Measurements from ENCODE around the gene SMIM44. TPM values are rescaled to one million over a fixed set of nuclear protein-coding genes. Genes with fewer than 3 reads are reported as not detected.
A peak's percentile ranks its signal among the peaks of the same experiment; 100 is the strongest.

SMIM44 gene
- total and polyA plus RNA-seq, 4 experiments from 2014 or later: not detected

DNA sequence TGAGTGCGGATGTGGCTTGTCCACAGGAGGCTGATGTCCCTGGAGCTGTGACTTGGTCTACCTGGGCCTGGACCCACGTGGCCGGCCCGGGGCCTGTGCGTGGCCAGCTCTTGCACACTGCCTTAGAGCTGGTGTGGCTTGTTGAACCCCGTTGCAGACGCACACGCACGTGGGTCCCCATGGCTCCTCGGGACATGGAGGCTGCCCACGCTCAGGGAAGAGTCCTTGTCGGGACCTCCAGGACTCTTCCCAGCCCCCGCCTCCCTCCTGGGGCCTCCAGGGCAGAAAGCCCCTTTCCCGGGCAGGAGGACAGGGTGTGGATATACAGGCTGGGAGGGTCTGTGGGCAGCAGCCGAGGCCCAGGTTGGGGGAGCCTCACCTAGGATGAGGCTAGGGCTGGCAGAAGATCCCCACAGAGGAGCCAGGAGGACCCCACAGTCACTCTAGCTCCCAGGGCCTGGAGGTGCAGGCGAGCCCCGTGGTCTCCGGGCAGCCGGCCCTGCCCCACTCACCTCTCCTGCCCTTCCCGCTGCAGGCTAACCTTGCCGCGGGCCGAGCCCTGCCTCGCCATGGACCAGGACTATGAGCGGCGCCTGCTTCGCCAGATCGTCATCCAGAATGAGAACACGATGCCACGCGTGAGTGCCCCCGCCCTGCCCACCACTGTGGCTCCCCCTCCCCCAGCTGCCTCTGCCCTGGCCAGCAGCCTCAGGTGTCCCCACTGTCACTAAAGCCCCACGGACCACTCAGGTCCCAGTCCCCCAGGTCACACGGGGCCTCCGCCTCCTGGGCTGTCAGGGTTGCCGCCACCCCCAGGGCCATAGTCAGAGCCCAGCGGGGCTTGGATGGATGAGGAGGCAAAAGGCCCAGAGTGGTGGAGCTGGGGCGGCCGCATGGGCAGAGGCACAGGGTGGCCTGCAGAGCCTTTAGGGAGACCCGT, 39.5 kb upstream of the SMIM44 start:
- POLR2A ChIA-PET (ENCODE audit: partially characterized antibody): interaction anchor here (0.5 to 0.9 kb wide), 3 partner anchors 17 to 36 kb away, joined by 3 to 4 read pairs (median 3); no protein-coding TSS in a partner anchor
- no peaks in the 10 kb centered on the region for H3K9me3 ChIP-seq (ENCODE audit: control insufficient read depth in 1 of 2, low read length in 2 of 2)
- peaks cover 8 to 26% of the 10 kb centered on the region in 2 donors for H3K36me3 Mint-ChIP-seq
- peaks cover 37% of the 10 kb centered on the region for H3K36me3 ChIP-seq (ENCODE audit: insufficient read depth, low read length)
- H3K27me3 ChIP-seq (ENCODE audit: insufficient read depth, low read length): no peaks in the 10 kb centered on the region
- no peaks in the 10 kb centered on the region for H3K9me3 Mint-ChIP-seq
- peaks cover 5 to 20% (median 6%) of the 10 kb centered on the region in 4 donors for H3K4me1 Mint-ChIP-seq
- intact Hi-C loops (cut with micrococcal nuclease): no loop called here
- no peak overlapping the region for H3K27ac ChIP-seq (ENCODE audit: low read depth, low read length)
- H3K4me1 ChIP-seq (ENCODE audit: insufficient read depth, low read length): no peaks in the 10 kb centered on the region
- DNase-seq: no peak
- H3K4me3 Mint-ChIP-seq: no peak overlapping the region
- H3K4me3 ChIP-seq (ENCODE audit: low read length in 2 of 2): no peak overlapping the region
- H3K27me3 Mint-ChIP-seq: no peaks in the 10 kb centered on the region
- peak overlapping the region in 1 of 7 donors; percentile 17 for H3K27ac Mint-ChIP-seq
- CTCF ChIA-PET (ENCODE audit: partially characterized antibody): interaction anchor here (0.6 to 1.3 kb wide), 2 partner anchors 44 to 833 kb away, joined by 3 to 4 read pairs; no protein-coding TSS in a partner anchor

DNA sequence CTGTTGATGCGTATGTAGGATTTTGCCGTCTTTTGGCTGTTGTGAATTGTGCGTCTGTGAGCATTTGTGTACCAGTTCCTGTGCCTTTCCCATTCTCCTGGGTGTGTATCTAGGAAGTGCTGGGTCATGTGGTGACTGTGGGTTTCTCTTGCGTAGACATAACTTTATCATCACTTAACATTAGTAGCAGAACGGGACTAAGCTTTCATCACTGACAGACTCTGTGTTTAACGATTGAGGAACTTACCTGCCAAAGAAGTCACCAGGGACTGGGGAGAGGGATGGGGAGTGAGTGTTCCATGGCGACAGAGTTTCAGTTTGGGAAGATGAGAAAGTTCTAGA, 37.8 kb upstream of the SMIM44 start:
- Histone ChIP-seq H3K4me3 (ENCODE audit: low read length in 2 of 2) (no peak overlapping the region), H3K36me3 (ENCODE audit: insufficient read depth, low read length) (peaks cover 25% of the 10 kb centered on the region), H3K4me1 (ENCODE audit: insufficient read depth, low read length) (peaks cover 11% of the 10 kb centered on the region), H3K9me3 (ENCODE audit: control insufficient read depth in 1 of 2, low read length in 2 of 2) (no peaks in the 10 kb centered on the region), H3K27me3 (ENCODE audit: insufficient read depth, low read length) (no peaks in the 10 kb centered on the region), H3K27ac (ENCODE audit: low read depth, low read length) (no peak overlapping the region)
- Mint-ChIP-seq H3K36me3 (peaks cover 8 to 26% of the 10 kb centered on the region in 2 donors), H3K9me3 (no peaks in the 10 kb centered on the region), H3K27ac (peak overlapping the region in 4 of 7 donors; percentile 13 to 77 (median 61)), H3K4me1 (peaks cover 11 to 32% (median 13%) of the 10 kb centered on the region in 4 donors), H3K27me3 (no peaks in the 10 kb centered on the region), H3K4me3 (no peak overlapping the region)
- POLR2A ChIA-PET (ENCODE audit: partially characterized antibody): no interaction called here
- DNase-seq: no peak
- CTCF ChIA-PET (ENCODE audit: partially characterized antibody): interaction anchor here (1.3 kb wide), 1 partner anchor 45 kb away, joined by 3 read pairs; no protein-coding TSS in a partner anchor
- intact Hi-C loops (cut with micrococcal nuclease): no loop called here

DNA sequence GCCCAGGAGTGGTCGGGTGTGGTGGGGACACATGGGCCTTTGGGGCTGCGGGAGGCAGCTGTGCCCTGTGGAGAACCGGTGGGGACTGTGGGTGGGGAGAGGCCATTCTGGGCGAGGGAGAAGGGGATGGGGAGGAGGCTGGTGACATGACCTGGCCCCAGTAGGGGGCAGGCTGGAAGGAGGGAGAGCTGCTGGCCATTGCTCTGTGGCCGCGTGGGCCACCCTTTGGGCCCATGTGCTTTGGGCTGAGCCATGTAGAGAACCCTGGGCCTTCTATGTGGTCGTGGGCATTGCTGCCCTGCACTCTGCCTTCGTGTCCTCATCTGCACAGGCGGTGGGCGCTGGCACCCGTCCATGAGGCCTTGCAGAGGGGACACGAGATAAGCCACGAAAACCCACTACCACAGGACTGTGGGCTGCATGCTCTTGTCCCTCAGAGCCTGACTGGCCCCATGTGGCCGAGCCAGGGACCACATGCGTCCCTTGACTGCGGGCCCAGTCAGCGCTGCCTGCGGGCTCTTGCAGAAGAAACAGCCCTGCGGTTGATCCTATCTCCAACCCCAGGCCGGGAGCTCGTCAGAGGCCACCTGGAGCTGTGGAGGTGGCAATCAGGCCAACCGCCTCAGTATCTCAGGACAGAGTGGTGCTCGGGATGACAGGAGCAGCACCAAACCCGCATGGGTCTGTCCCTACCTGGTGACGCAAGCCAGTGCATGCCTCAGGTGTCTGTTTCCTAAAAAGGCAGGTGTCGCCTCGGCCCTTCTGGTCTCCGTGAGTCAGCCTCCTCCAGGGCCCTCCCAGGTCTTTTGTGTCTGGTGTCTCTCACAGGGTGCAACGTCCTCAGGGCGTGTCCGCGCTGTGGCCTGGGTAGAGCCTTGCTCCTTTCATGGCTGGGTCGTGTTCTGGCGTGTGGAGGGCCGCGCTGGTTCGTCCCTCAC, 37.2 kb upstream of the SMIM44 start:
- H3K36me3 Mint-ChIP-seq: peaks cover 8 to 26% of the 10 kb centered on the region in 2 donors
- Histone ChIP-seq H3K27me3 (ENCODE audit: insufficient read depth, low read length) (no peaks in the 10 kb centered on the region), H3K9me3 (ENCODE audit: control insufficient read depth in 1 of 2, low read length in 2 of 2) (no peaks in the 10 kb centered on the region), H3K4me3 (ENCODE audit: low read length in 2 of 2) (no peak overlapping the region), H3K36me3 (ENCODE audit: insufficient read depth, low read length) (peaks cover 23% of the 10 kb centered on the region), H3K4me1 (ENCODE audit: insufficient read depth, low read length) (peaks cover 15% of the 10 kb centered on the region), H3K27ac (ENCODE audit: low read depth, low read length) (no peak overlapping the region)
- no peak overlapping the region for H3K4me3 Mint-ChIP-seq
- H3K27ac Mint-ChIP-seq: peak overlapping the region in 4 of 7 donors; percentile 13 to 77 (median 46)
- no peak for DNase-seq
- peaks cover 13 to 39% (median 18%) of the 10 kb centered on the region in 4 donors for H3K4me1 Mint-ChIP-seq
- H3K9me3 Mint-ChIP-seq: no peaks in the 10 kb centered on the region
- intact Hi-C loops (cut with micrococcal nuclease): no loop called here
- ChIA-PET POLR2A (ENCODE audit: partially characterized antibody) (interaction anchor here (0.6 kb wide), 1 partner anchor 17 kb away, joined by 3 read pairs; no protein-coding TSS in a partner anchor), CTCF (ENCODE audit: partially characterized antibody) (no interaction called here)
- H3K27me3 Mint-ChIP-seq: no peaks in the 10 kb centered on the region

DNA sequence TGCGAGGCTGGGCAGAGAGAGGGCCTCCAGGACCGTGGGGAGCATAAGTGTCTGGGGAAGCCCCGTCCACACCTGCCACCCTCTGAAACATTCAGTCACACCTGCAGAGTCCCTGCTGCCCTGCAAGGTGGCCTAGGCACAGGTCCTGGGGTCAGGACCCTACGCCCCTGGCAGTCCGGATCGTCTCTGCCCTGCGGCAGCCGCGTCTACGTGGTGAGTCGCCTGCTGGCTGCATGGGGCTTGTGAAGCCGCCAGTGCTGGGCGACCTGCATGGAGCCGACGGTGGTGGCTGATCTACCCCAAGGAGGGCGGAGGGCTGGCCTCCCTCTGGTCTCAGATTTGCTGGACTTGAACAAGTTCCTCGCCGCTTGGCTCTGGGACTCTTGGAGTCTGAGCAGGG, 35.9 kb upstream of the SMIM44 start:
- no peak overlapping the region for H3K4me3 ChIP-seq (ENCODE audit: low read length in 2 of 2)
- ChIA-PET CTCF (ENCODE audit: partially characterized antibody) (no interaction called here), POLR2A (ENCODE audit: partially characterized antibody) (no interaction called here)
- no peaks in the 10 kb centered on the region for H3K9me3 Mint-ChIP-seq
- no peak for DNase-seq
- no peaks in the 10 kb centered on the region for H3K27me3 ChIP-seq (ENCODE audit: insufficient read depth, low read length)
- peaks cover 16% of the 10 kb centered on the region for H3K36me3 ChIP-seq (ENCODE audit: insufficient read depth, low read length)
- no peak overlapping the region for H3K4me3 Mint-ChIP-seq
- H3K36me3 Mint-ChIP-seq: peaks cover 8 to 19% of the 10 kb centered on the region in 2 donors
- H3K27ac ChIP-seq (ENCODE audit: low read depth, low read length): no peak overlapping the region
- H3K9me3 ChIP-seq (ENCODE audit: control insufficient read depth in 1 of 2, low read length in 2 of 2): no peaks in the 10 kb centered on the region
- no peaks in the 10 kb centered on the region for H3K27me3 Mint-ChIP-seq
- no peak overlapping the region for H3K27ac Mint-ChIP-seq
- intact Hi-C loops (cut with micrococcal nuclease): no loop called here
- peaks cover 17 to 49% (median 25%) of the 10 kb centered on the region in 4 donors for H3K4me1 Mint-ChIP-seq
- H3K4me1 ChIP-seq (ENCODE audit: insufficient read depth, low read length): peaks cover 15% of the 10 kb centered on the region

DNA sequence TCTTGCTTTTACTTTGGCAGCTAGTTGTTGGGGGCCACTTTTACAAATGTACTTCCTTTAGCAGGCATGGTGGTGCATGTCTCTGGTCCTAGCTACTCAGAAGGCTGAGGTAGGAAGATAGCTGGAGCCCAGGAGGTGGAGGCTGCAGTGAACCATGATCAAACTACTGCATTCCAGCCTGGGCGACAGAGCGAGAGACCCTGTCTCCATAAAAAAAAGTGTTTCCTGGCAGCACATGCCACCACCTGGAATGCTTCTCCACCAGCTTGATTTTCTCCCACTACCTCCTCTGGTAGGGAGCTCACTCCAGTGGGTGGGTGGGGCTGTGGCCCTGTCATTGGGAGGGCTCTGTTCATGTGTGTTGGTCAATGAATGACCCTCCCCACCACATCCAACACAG, 35.4 kb upstream of the SMIM44 start:
- peak overlapping the region in 3 of 7 donors; percentile 18 to 76 (median 68) for H3K27ac Mint-ChIP-seq

DNA sequence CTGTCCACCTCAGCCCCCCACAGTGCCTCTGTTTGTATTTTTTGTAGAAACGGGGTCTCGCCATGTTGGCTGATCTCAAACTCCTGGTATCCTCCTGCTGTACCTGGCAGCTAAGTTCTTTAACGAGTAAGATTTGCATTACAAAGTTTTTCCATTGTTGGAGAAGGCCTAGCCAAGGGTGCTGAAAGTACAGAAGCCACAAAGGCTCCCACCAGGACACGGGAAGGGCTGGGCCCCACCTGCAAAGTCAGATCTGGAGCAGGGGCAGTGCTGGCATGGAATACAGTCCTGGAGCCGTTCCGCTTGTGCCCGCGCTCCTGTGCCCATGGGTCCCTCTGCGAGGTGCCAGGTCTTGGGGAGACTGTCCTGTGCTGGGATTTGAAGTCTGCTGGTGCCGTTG, 35.0 kb upstream of the SMIM44 start:
- no peaks in the 10 kb centered on the region for H3K27me3 ChIP-seq (ENCODE audit: insufficient read depth, low read length)
- no peaks in the 10 kb centered on the region for H3K9me3 ChIP-seq (ENCODE audit: control insufficient read depth in 1 of 2, low read length in 2 of 2)
- POLR2A ChIA-PET (ENCODE audit: partially characterized antibody): interaction anchor here (1.1 kb wide), 1 partner anchor 180 kb away, joined by 6 read pairs; no protein-coding TSS in a partner anchor
- H3K27ac ChIP-seq (ENCODE audit: low read depth, low read length): no peak overlapping the region
- peaks cover 7% of the 10 kb centered on the region for H3K36me3 ChIP-seq (ENCODE audit: insufficient read depth, low read length)
- peaks cover 19 to 58% (median 31%) of the 10 kb centered on the region in 4 donors for H3K4me1 Mint-ChIP-seq
- CTCF ChIA-PET (ENCODE audit: partially characterized antibody): no interaction called here
- intact Hi-C loops (cut with micrococcal nuclease): no loop called here
- H3K9me3 Mint-ChIP-seq: no peaks in the 10 kb centered on the region
- no peak for DNase-seq
- H3K4me3 ChIP-seq (ENCODE audit: low read length in 2 of 2): no peak overlapping the region
- H3K4me3 Mint-ChIP-seq: no peak overlapping the region
- H3K27me3 Mint-ChIP-seq: no peaks in the 10 kb centered on the region
- H3K4me1 ChIP-seq (ENCODE audit: insufficient read depth, low read length): peaks cover 15% of the 10 kb centered on the region
- peaks cover 5 to 16% of the 10 kb centered on the region in 2 donors for H3K36me3 Mint-ChIP-seq
- peak overlapping the region in 5 of 7 donors; percentile 18 to 76 (median 68) for H3K27ac Mint-ChIP-seq

More for the DNA sequence above, 35.4 kb upstream of the SMIM44 start:
- peaks cover 18 to 54% (median 28%) of the 10 kb centered on the region in 4 donors for H3K4me1 Mint-ChIP-seq
- ChIA-PET POLR2A (ENCODE audit: partially characterized antibody) (no interaction called here), CTCF (ENCODE audit: partially characterized antibody) (no interaction called here)
- no peak overlapping the region for H3K4me3 Mint-ChIP-seq
- H3K36me3 Mint-ChIP-seq: peaks cover 5 to 16% of the 10 kb centered on the region in 2 donors
- DNase-seq: no peak
- Histone ChIP-seq H3K36me3 (ENCODE audit: insufficient read depth, low read length) (peaks cover 11% of the 10 kb centered on the region), H3K27ac (ENCODE audit: low read depth, low read length) (no peak overlapping the region), H3K9me3 (ENCODE audit: control insufficient read depth in 1 of 2, low read length in 2 of 2) (no peaks in the 10 kb centered on the region), H3K4me1 (ENCODE audit: insufficient read depth, low read length) (peaks cover 15% of the 10 kb centered on the region), H3K27me3 (ENCODE audit: insufficient read depth, low read length) (no peaks in the 10 kb centered on the region), H3K4me3 (ENCODE audit: low read length in 2 of 2) (no peak overlapping the region)
- intact Hi-C loops (cut with micrococcal nuclease): no loop called here
- no peaks in the 10 kb centered on the region for H3K9me3 Mint-ChIP-seq
- no peaks in the 10 kb centered on the region for H3K27me3 Mint-ChIP-seq

Measured in CD4-positive, alpha-beta memory T cell (primary cell).